DMS114 treated with DMSO at 0.1 percent for 48 hours (cell line): ENCODE results near the gene CBLC.
A peak's percentile ranks its signal among the peaks of the same experiment; 100 is the strongest.

Source experiments
- DNase-seq: peaks from one replicate; lab custom pipeline; 2025; ENCODE audit not compliant: unreplicated experiment; lab: John Stamatoyannopoulos, UW

Gene CBLC

DNA sequence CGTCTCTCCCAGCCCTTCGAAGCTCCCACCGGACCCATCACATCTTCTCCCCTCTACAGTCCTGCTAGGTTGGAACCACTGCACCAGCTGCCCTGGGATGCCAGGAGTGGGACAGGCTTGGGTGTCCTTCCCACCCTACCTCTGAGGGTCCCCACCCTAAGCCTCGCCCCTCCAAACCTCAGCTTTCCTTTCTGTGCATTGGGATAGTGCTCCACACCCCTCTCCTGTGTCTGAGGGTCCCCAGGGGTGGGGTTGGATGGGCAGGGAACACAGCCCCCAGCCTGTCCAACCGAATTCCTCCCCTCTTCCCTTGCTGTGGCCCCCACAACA lies 31.1 kb upstream of the CBLC start:
- DNase-seq = no peak

- peak; percentile 31 for DNase-seq
Measured at GRCh38 chr19:44746946-44747738, 30.5 kb upstream of the CBLC start.

DNA sequence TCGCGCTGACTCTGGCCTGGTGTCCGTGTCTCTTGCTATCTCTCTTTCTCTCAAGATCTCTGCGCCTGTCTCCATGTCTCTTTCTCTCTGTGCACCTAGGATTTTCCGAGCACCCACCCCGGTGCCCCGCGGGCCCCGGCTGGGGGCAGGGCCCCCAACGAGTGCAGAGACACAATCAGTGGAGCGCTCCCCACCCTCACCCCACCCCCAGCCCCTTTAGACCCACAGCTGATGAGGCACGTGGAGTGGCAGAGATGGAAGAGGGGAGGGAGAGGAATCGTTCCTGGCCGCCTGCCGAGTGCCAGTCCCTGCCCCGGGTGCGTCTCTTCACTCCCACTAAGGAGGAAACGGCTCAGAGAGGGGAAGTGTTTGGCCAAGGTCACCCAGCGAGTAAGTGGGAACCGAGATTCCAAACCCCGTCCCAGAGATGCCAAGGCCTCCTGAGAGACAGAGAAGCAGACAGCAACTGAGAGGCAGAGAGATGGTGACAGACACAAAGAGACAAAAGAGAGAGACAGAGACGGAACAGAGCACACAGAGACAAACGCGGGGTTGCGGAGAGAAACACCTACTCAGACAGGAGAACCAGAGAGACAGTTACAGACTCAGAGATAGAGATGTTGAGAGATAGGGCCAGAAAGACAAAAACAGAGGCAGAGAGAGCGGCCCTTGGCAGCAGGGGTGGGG lies 29.8 kb upstream of the CBLC start:
- DNase-seq = no peak

DNA sequence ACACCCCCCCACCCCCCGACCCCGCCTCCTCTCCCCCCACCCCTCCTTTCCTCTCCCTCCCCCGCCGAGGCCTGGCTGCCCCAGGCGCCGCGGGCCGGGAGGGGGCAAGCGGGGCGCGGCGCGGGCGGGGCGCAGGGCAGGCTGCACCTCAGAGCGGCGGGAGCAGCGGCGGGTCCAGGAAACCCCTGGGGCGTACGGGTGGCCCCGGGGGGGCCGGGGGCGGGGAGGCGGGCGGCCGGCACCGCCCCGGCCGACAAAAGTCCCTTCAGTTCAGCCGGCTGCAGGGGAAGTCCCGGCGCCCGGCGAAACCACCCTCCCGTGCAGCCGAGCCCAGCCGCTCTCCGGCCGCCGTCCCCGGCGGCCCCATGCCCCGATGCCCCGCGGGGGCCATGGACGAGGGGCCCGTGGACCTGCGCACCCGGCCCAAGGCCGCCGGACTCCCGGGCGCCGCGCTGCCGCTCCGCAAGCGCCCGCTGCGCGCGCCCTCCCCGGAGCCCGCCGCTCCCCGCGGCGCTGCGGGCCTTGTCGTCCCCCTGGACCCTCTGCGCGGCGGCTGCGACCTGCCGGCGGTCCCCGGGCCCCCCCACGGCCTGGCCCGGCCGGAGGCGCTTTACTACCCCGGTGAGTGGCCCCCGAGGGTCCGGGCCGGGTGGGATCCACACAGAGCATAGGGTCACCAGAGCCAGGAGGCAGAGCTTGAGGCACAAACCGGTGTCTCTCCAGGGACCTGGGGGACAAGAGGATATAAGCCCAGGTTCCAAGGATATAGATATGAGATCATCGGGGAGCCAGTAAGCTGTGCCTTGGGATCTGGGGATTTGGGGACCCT lies 29.1 kb upstream of the CBLC start, which contains the start of gene BCL3:
BCL3 (plus strand) TSS at position 283 of the 829 bp plus-strand sequence; CDS start at position 366, 83 bp downstream.
- no peak for DNase-seq

DNA sequence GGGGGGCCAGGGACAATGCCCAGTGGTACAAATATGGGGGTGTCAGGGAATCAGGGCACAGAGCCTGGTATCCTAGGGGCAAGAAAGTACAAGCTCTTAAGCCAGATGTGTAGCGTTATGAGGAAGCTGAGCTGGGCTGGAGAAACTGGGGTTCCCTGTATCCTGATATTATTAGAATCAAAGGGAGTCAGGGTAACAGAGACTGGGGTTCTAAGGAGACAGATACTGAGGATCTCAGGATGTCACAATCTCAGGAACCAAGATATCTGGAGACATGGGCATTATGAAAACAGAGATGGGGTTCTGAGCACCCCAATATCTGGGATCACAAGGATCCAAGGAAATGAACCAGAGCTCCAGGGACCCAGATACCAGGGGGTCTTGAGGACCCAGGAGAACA lies 28.4 kb upstream of the CBLC start:
- no peak for DNase-seq

- no peak for DNase-seq
Measured at GRCh38 chr19:44749994-44750393, 27.7 kb upstream of the CBLC start.

- no peak for DNase-seq
Measured at GRCh38 chr19:44752123-44752815, 25.4 kb upstream of the CBLC start.

DNA sequence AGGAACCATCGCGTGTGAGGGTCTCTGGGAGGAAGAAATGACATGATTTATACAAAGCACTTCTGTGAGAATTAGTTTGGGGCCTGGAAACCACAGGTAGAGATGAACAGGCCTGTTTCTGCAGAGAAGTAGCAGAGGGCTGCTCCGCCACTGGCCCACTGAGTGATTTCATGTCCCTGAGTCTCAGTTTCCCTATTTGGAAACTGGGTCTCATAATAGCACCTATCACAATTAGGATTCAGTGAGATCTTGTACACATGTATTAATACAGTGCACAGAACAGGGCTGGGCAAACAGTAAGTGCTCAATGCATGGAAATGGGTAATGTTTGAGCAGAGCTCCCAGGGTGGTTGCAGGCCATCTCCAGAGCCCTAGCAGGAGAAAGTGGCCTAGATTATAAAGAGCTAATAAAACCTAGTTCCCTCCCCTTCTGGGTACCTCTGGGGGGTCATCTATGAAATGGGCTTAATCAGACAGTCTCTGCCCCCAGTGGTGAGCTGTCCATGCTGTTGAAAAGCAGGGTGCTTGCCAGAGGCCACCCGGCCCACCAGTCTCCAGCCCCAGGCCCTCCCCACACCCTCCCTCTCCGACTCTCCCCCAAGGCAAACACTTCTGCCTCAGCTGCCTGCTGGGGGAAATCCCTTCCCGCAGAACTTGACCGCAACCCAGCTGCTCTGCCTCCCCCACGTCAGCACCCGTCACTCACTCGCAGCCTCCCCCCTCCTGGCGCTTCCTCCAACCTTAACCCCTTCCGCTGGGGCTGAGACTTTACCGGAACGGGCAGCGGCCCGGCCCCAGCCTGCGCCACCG lies 24.7 kb upstream of the CBLC start:
- DNase-seq = no peak

DNA sequence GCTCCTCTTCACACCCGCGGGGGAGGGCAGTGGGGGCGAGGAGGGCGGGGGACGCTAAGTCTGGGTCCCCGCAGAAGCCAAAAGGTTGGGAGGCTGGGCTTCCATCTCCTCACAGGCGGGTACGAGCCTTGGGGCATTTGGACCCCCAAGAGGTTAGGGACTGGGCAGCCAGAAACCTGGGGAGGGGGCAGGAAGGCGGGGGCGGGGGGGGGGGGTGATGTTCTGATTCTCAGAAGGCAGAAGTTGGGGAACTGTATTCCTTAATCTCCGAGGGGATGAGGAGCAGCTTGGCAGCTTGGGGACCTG lies 24.1 kb upstream of the CBLC start:
- DNase-seq = no peak

GRCh38 chr19:44753932-44754749 lies 23.5 kb upstream of the CBLC start:
- DNase-seq = no peak

DNA sequence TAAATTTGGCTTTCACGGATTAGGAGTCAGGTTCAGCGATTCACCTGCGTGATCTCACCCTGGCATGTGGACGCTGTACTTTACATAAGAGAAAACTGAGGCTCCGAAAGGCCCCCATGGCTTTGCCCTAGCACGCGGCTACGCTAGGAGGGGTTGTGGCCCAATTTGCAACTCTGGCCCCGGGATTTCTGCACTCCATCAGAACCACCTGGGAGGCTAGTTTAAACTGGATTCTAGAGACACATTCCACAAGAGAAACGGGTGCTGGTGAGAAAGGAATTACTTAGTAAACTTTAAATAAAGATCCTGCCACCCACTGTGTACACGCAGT lies 23.0 kb upstream of the CBLC start:
- DNase-seq = no peak

DNA sequence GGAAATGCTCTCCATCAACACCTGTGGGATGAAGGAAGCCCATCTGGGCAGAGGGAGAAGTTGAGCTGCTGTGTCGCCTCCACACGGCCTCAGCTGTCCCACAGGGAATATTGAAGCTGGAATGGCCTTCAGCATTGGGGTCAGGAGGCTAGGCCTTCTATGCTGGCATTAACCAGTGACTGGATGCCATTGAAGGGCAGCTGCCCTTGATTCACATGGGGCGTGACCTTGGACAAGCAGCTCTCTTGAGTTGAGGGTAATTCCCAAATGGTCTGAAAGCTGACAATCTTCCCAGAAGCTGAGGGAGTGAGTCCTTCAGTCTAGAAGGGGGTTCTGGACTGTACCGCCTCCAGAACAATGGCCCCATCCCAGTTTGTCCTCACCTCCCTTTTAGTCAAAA lies 22.5 kb upstream of the CBLC start:
- DNase-seq = no peak

GRCh38 chr19:44756089-44756562 lies 21.6 kb upstream of the CBLC start:
- DNase-seq = no peak

GRCh38 chr19:44757057-44757734 lies 20.5 kb upstream of the CBLC start:
- no peak for DNase-seq

DNA sequence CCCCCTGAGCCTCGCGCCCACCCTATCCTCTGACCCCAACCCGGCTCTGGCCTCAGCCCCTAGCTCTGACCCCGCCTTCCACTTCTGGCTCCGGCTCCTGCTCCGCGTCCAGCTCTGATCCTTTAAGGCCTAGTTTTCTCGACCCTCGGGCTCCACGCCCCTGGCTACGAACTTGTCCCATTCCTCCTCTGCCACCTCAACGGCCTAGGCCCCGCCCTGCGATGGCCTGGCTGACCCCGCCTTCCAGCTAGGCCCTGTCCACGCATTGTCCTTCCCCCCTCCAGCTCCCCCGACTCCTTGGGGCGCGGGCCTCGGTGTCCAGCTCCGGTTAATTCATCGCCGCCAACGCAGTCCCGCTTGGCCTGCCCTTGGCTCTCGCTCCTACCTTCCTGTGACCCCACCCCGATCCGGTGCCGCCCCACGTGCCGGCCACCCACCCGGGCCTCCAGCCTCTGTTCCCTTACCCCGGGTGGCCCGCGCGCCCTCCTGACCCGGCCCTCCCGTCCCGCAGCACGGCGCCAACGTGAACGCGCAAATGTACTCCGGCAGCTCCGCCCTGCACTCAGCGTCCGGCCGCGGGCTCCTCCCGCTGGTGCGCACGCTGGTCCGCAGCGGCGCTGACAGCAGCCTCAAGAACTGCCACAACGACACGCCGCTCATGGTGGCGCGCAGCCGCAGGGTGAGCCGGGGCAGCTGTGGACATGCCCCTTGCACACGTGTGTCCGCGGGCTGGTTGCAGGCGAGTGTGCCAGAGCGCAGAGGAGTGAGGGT lies 19.8 kb upstream of the CBLC start:
- no peak for DNase-seq

- no peak for DNase-seq
Measured at GRCh38 chr19:44758596-44758995, 19.1 kb upstream of the CBLC start.

DNA sequence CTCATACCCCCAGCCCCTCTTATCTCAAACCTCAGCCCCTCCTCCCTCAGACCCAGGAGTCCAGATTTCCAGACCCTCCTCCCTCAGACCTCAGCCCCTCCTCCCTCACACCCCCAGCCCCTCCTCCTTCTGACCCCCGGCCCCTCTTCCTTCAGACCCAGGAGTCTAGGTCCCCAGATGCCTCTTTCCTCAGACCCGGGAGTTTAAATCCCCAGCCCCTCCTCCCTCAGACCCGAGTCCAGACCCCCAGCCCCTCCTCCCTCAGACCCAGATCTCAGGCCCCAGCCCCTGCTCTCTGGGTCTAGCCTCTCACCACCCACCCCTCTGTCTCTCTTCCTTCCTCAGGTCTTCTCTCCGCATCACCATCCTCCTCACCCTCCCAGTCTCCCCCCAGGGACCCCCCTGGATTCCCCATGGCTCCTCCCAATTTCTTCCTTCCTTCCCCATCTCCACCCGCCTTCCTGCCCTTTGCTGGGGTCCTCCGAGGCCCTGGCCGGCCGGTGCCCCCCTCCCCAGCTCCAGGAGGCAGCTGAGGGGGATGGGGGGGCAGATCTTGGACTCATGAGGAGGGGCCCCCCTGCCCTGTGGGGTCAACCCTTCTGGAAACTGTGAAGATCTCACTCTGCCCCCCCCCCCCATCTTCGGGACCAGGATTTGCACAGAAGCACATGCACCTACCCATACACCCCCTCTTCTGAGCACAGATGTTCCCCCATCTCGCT lies 18.4 kb upstream of the CBLC start:
- DNase-seq = no peak

GRCh38 chr19:44762038-44762437 lies 15.7 kb upstream of the CBLC start:
- no peak for DNase-seq
